Measurements from ENCODE around the gene IQCH. TPM values are rescaled to one million over a fixed set of nuclear protein-coding genes. Genes with fewer than 3 reads are reported as not detected.
A peak's percentile ranks its signal among the peaks of the same experiment; 100 is the strongest.

Gene IQCH
- polyA plus RNA-seq, 2 of the 4 experiments (the other 2 are of a cell fraction), result 1.5 to 3.8 TPM

DNA sequence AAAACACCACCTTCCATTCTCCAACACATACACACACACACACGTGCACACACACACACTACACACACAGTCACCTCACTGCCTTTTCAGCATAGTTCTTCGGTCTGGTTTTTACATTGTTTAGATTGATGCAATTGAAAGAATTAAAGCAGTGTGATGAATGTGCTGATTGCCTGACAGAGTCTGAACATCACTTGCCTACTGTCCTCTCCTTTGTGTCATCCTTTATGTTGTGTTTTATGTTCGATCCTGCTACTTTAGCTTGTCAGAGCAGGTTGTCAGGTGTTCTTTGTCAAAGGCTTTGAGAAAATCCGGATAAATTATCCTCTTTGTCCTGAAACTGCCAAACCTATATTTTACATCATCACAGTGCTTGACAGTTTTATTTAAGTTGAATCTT, 80.4 kb downstream of the IQCH start:
- Histone ChIP-seq H3K9me3 (no peaks in the 10 kb centered on the region), H3K4me3 (no peak overlapping the region), H3K4me1 (no peaks in the 10 kb centered on the region), H3K27ac (no peak overlapping the region), H3K4me2 (no peak overlapping the region)
- ATAC-seq (no peak), DNase-seq (ENCODE audit: low read depth in 1 of 2, low spot score in 1 of 2) (no peak), FAIRE-seq (peak; percentile 91)
- ChIA-PET POLR2A (no interaction called here), CTCF (interaction anchor here (0.8 to 1.1 kb wide), 2 partner anchors 10 to 14 kb away, joined by 4 to 6 read pairs; no protein-coding TSS in a partner anchor)
- TF ChIP-seq, protein P1, sequence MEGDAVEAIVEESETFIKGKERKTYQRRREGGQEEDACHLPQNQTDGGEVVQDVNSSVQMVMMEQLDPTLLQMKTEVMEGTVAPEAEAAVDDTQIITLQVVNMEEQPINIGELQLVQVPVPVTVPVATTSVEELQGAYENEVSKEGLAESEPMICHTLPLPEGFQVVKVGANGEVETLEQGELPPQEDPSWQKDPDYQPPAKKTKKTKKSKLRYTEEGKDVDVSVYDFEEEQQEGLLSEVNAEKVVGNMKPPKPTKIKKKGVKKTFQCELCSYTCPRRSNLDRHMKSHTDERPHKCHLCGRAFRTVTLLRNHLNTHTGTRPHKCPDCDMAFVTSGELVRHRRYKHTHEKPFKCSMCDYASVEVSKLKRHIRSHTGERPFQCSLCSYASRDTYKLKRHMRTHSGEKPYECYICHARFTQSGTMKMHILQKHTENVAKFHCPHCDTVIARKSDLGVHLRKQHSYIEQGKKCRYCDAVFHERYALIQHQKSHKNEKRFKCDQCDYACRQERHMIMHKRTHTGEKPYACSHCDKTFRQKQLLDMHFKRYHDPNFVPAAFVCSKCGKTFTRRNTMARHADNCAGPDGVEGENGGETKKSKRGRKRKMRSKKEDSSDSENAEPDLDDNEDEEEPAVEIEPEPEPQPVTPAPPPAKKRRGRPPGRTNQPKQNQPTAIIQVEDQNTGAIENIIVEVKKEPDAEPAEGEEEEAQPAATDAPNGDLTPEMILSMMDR (IDR thresholded peaks at IDR 0.05), result no peak
- TF ChIP-seq, protein P2, sequence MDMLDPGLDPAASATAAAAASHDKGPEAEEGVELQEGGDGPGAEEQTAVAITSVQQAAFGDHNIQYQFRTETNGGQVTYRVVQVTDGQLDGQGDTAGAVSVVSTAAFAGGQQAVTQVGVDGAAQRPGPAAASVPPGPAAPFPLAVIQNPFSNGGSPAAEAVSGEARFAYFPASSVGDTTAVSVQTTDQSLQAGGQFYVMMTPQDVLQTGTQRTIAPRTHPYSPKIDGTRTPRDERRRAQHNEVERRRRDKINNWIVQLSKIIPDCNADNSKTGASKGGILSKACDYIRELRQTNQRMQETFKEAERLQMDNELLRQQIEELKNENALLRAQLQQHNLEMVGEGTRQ (IDR thresholded peaks at IDR 0.05), result no peak
- 76% methylated on average over 4 of the region's 4 CpGs for WGBS (ENCODE audit: missing lambda C conversion rate)

DNA sequence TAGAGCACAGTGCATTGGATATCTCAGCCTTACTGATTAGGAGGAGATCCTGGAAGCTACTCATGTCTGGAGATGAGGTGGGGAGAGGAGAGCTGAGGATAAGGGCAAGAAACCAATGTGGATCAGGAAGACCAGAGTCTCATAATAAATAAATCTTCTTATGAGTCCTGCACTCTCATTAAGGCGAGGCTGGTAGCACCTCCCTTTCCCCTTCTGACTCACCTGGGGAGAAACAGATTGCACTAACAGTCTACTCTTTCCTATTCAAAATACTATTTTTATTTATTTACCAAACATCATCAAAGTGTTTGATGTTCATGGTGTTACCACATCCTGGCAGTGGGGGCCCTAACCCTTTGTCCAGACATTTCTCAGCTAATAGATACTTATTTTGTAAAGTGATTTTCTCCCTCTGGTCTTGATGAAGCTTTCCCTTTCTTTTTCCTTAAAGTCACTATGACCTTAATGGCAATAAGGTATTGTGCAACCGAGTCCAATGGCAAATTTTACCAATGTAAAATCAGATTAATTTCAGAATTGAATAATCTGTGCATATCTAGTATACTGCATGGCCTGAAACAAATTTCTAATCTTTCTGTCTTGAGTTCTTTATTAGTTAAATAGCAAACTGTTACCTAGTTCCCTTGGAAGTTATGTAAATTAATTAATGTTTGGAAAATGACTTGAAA, 81.1 kb downstream of the IQCH start:
- H3K4me3 ChIP-seq, result no peak overlapping the region
- no peaks in the 10 kb centered on the region for H3K9me3 ChIP-seq
- ChIA-PET POLR2A (no interaction called here), CTCF (no interaction called here)
- 54% methylated on average over 2 of the region's 2 CpGs for WGBS (ENCODE audit: missing lambda C conversion rate)
- no peak overlapping the region for H3K4me2 ChIP-seq
- ATAC-seq (peak in 1 of 2 experiments; percentile 47; a peak in 1 of 6 replicates), FAIRE-seq (peak; percentile 92), DNase-seq (ENCODE audit: low read depth in 1 of 2, low spot score in 1 of 2) (no peak)
- TF ChIP-seq POLR2AphosphoS2 (conservative IDR thresholded peaks at IDR 0.05; ENCODE audit: low read length), result no peak
- peak; percentile 23 to 41; a peak in 2 of 4 replicates for TF ChIP-seq CEBPB (IDR thresholded peaks at IDR 0.05)
- H3K27ac ChIP-seq, result no peak overlapping the region
- H3K4me1 ChIP-seq, result no peaks in the 10 kb centered on the region

DNA sequence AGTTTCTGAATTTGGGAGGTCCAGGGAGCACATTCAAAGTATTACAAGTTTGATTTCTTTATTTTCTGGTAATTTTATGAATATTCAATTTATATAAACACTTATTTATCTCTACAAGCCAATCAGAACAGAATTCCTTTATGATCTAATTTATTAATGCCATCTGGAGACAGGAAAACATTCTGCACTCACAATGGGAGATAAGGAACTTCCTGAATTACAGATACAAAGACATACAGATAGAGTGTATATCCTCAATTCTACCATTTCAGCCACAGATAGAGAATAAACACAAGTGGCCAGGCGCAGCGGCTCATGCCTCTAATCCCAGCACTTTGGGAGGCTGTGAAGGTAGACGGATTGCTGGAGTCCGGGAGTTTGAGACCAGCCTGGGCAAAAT, 86.0 kb downstream of the IQCH start:
- TF ChIP-seq PHF8 (IDR thresholded peaks at IDR 0.05; ENCODE audit: borderline replicate concordance, low read depth), result no peak
- TF ChIP-seq ZFP36 (IDR thresholded peaks at IDR 0.05; ENCODE audit: borderline replicate concordance, partially characterized antibody), result no peak
- TF ChIP-seq, protein P3, sequence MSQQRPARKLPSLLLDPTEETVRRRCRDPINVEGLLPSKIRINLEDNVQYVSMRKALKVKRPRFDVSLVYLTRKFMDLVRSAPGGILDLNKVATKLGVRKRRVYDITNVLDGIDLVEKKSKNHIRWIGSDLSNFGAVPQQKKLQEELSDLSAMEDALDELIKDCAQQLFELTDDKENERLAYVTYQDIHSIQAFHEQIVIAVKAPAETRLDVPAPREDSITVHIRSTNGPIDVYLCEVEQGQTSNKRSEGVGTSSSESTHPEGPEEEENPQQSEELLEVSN (IDR thresholded peaks at IDR 0.05; ENCODE audit: borderline replicate concordance, low read depth), result no peak
- no peak for TF ChIP-seq RCOR1 (IDR thresholded peaks at IDR 0.05; ENCODE audit: low read depth, low read length)
- no peak for TF ChIP-seq ZNF302 (CRISPR knock-in tag; IDR thresholded peaks at IDR 0.05)
- TF ChIP-seq CEBPB (IDR thresholded peaks at IDR 0.05), result no peak
- TF ChIP-seq CHD2 (IDR thresholded peaks at IDR 0.05; ENCODE audit: low read length, partially characterized antibody), result no peak
- TF ChIP-seq JUN (IDR thresholded peaks at IDR 0.05), result no peak
- TF ChIP-seq, protein P1 (IDR thresholded peaks at IDR 0.05), result no peak
- no peak for TF ChIP-seq KDM5A (IDR thresholded peaks at IDR 0.05)
- no peak for TF ChIP-seq SMC3 (IDR thresholded peaks at IDR 0.05)
- no peak for TF ChIP-seq HEYL (CRISPR knock-in tag; IDR thresholded peaks at IDR 0.05)
- TF ChIP-seq ZC3H11A (IDR thresholded peaks at IDR 0.05), result no peak
- no peak for TF ChIP-seq CBX8 (IDR thresholded peaks at IDR 0.05)
- TF ChIP-seq HOXA7 (CRISPR knock-in tag; IDR thresholded peaks at IDR 0.05), result no peak
- no peak for TF ChIP-seq RFX5 (IDR thresholded peaks at IDR 0.05)
- ChIA-PET POLR2A (no interaction called here), CTCF (interaction anchor here (0.9 kb wide), 1 partner anchor 218 kb away, joined by 3 read pairs; no protein-coding TSS in a partner anchor)
- Histone ChIP-seq H3K4me2 (no peak overlapping the region), H3K4me1 (peaks cover 9% of the 10 kb centered on the region; the same call in 2 of the 3 replicates), H3K27ac (no peak overlapping the region), H3K9me3 (0 out of 3 replicates have a peak, but pooled peaks cover 8% of the 10 kb centered on the region), H3K4me3 (no peak overlapping the region)
- DNase-seq (ENCODE audit: low read depth in 1 of 2, low spot score in 1 of 2) (no peak), FAIRE-seq (no peak), ATAC-seq (no peak)
- 94% methylated on average over 4 of the region's 4 CpGs for WGBS (ENCODE audit: missing lambda C conversion rate)

Data from A549 (cell line).